Transverse colon (tissue), 4 donors: ENCODE results near the gene PTPRD. TPM values are rescaled to one million over a fixed set of nuclear protein-coding genes. Genes with fewer than 3 reads are reported as not detected.

ENCODE experiments used
- DNase-seq: peaks from one replicate; pipeline ENCODE4 v3.0.0-alpha.2; 2019
- H3K27ac ChIP-seq, 4 donors: fragments of 200-600 bp; sonication (generic); 2 replicates each; pipeline ENCODE4 v1.5.1; 2016 to 2018; ENCODE audit warnings: inconsistent platforms in 4 of 4
- H3K27me3 ChIP-seq: fragments of 200-600 bp; sonication (generic); 2 replicates; pipeline ENCODE4 v1.5.1; 2017; ENCODE audit warnings: inconsistent platforms
- H3K36me3 ChIP-seq, 4 donors: fragments of 200-600 bp; sonication (generic); 2 replicates each; pipeline ENCODE4 v1.5.1; 2017 to 2019; ENCODE audit warnings: inconsistent platforms in 4 of 4
- H3K4me1 ChIP-seq, 4 donors: fragments of 200-600 bp; sonication (generic); 2 replicates each; pipeline ENCODE4 v1.5.1; 2017 to 2020; ENCODE audit warnings: inconsistent platforms in 4 of 4
- H3K4me3 ChIP-seq, 4 donors: fragments of 200-600 bp; sonication (generic); 1 replicate in 1 of 4; 2 replicates in 3 of 4; pipeline versions ENCODE4 v1.5.1 to v1.6.1; 2017 to 2019; ENCODE audit warnings: inconsistent platforms in 4 of 4
- H3K9me3 ChIP-seq, 2 donors: fragments of 200-600 bp; sonication (generic); 2 replicates each; pipeline ENCODE4 v1.5.1; 2017 to 2019; ENCODE audit warnings: inconsistent platforms in 2 of 2
- CTCF ChIP-seq, 5 experiments: fragments of 200-600 bp in 3 of 5; fragments of 450-650 bp in 2 of 5; sonication (generic) in 3 of 5; IDR thresholded peaks; 1 replicate in 2 of 5; 2 replicates in 3 of 5; pipeline ENCODE4 v1.5.1; 2016 to 2017; ENCODE audit warnings: antibody characterized with exemption in 5 of 5, inconsistent platforms in 3 of 5, mild to moderate bottlenecking in 2 of 5, moderate library complexity in 1 of 5
- EP300 ChIP-seq: sonication (generic); formaldehyde crosslinking; IDR thresholded peaks from one replicate; pipeline ENCODE4 v1.6.1; 2017; ENCODE audit warnings: antibody characterized with exemption, low read depth
- POLR2A ChIP-seq: fragments of 450-650 bp; IDR thresholded peaks from one replicate; pipeline ENCODE4 v1.6.1; 2016; ENCODE audit warnings: antibody characterized with exemption, mild to moderate bottlenecking, moderate library complexity
- POLR2AphosphoS5 ChIP-seq, 3 donors: sonication (generic); formaldehyde crosslinking; IDR thresholded peaks; one replicate each; pipeline ENCODE4 v1.6.1; 2016; ENCODE audit warnings: antibody characterized with exemption in 3 of 3
- WGBS, 2 donors: methylation state at CpG; one replicate each; pipeline ENCODE4 v1.1.5; 2018; ENCODE audit warnings: low coverage in 1 of 2; 5-methylcytosine and 5-hydroxymethylcytosine counted together
- in situ Hi-C, 4 donors: fragments of 200-750 bp; cut with MboI; loops; one replicate each; pipeline versions ENCODE4 v1.15.0 to v1.15.1; 2017; ENCODE audit warnings: low sequenced_read_pairs in 3 of 4, low pct_ligation_motif_present in 1 of 4, low pct_unique_long_range_greater_than_20kb in 1 of 4
- intact Hi-C: fragments of 100-400 bp; cut with DNase I; formaldehyde crosslinking; loops from one replicate; pipeline ENCODE4 v1.15.1; 2023; ENCODE audit warnings: low total_unique reads
- total RNA-seq, 4 donors: library from RNA; depleted of rRNA; stranded (reverse); fragments of >200 nt; gene quantifications; one replicate each; pipeline ENCODE4 v1.1.0, GENCODE V29; 2016

PTPRD gene
- total RNA-seq, 4 donors from 2014 or later = 43.0 to 115 (median 79.1) TPM

GRCh38 chr9:9729082-9729481 lies 883.7 kb downstream of the PTPRD start:
- intact Hi-C loops (no loop called here), in situ Hi-C loops (no loop called here)
- Histone ChIP-seq H3K27ac (no peak overlapping the region), H3K4me3 (no peak overlapping the region), H3K9me3 (no peaks in the 10 kb centered on the region), H3K36me3 (no peaks in the 10 kb centered on the region), H3K4me1 (no peaks in the 10 kb centered on the region), H3K27me3 (no peaks in the 10 kb centered on the region)
- no peak for DNase-seq
- 58 to 81% methylated on average over 2 of the region's 2 CpGs for WGBS, 2 donors
- TF ChIP-seq EP300 = no peak
- TF ChIP-seq POLR2A = no peak
- TF ChIP-seq POLR2AphosphoS5 (IDR thresholded peaks at IDR 0.05) = no peak
- TF ChIP-seq CTCF (IDR thresholded peaks at IDR 0.05) = no peak

DNA sequence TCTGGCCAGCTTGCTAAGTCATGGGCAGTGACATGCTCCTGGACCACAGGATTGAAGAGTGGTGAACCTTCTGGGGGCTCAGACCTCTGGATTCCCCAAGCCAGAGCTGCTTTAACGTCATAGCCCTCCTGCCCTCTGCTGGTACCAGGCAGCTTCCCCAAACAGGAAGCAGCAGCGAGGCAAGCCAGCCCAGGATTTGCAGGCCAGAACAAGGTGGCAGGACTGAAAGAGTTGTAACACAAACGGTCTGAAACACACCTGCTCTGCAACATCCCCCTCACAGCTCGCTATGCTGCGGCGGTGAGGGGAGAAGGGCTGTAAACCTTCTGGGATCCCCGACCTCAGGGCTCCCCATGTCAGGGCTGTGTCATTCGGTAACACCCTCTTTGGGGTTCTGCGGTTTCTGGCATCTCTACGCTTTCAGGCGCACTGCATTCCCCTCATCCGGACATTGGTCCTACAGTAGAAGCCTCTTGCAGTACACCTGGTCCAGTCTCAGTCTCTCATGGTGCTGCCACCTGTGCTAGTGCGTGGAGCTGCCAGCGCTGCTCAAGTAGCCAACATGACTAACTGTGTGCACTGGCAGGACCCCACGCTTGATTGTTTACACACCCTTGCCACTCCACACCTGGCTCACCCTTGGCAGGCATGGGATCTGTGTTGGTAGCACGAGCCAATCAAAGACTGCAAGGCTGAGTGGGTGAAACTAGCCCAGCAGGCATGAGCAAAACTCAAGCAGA lies 893.3 kb downstream of the PTPRD start:
- TF ChIP-seq CTCF (IDR thresholded peaks at IDR 0.05) (no peak), POLR2A (no peak), POLR2AphosphoS5 (IDR thresholded peaks at IDR 0.05) (no peak), EP300 (no peak)
- DNase-seq = no peak
- in situ Hi-C loops = no loop called here

GRCh38 chr9:9718691-9719090 lies 894.1 kb downstream of the PTPRD start:
- DNase-seq = no peak
- Histone ChIP-seq H3K27me3 (no peaks in the 10 kb centered on the region), H3K27ac (no peak overlapping the region), H3K4me3 (no peak overlapping the region), H3K36me3 (no peaks in the 10 kb centered on the region), H3K9me3 (no peaks in the 10 kb centered on the region), H3K4me1 (no peaks in the 10 kb centered on the region)
- in situ Hi-C loops (no loop called here), intact Hi-C loops (no loop called here)
- 46% methylated on average over 3 of the region's 3 CpGs; no CpG with 5 or more reads in 1 of the 2 donors for WGBS, 2 donors
- TF ChIP-seq POLR2AphosphoS5 (IDR thresholded peaks at IDR 0.05) (no peak), POLR2A (no peak), CTCF (IDR thresholded peaks at IDR 0.05) (no peak), EP300 (no peak)

More for the DNA sequence above, 893.3 kb downstream of the PTPRD start:
- intact Hi-C loops = no loop called here
- Histone ChIP-seq H3K36me3 (no peaks in the 10 kb centered on the region), H3K9me3 (no peaks in the 10 kb centered on the region), H3K27me3 (no peaks in the 10 kb centered on the region), H3K4me3 (no peak overlapping the region), H3K4me1 (no peaks in the 10 kb centered on the region), H3K27ac (no peak overlapping the region)
- 40 to 88% methylated on average over 1 to 12 of the region's 16 CpGs for WGBS, 2 donors

DNA sequence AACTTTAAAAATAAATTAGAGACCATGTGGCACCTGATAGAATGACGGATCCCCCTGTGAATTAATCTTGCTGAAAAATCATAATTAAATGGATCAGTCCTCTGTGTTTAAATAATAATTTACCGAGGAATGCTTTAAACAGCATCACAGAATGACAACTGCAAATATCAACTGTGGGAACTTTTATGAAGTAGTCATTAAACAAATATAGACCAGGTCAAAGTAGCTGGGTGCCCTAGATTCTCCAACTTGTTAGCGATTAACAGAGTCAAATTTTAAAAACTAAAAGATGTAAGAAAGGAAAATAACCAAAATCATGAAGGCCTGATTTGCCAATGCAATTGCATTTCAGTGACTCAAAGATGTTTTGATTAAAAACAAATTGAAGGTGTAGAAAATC lies 933.4 kb downstream of the PTPRD start:
- H3K4me3 ChIP-seq = no peak overlapping the region
- H3K36me3 ChIP-seq = no peaks in the 10 kb centered on the region
- no peak for DNase-seq
- no peaks in the 10 kb centered on the region for H3K9me3 ChIP-seq
- no peaks in the 10 kb centered on the region for H3K4me1 ChIP-seq
- H3K27ac ChIP-seq = no peak overlapping the region
- TF ChIP-seq POLR2AphosphoS5 (IDR thresholded peaks at IDR 0.05) (no peak), POLR2A (no peak), EP300 (no peak), CTCF (IDR thresholded peaks at IDR 0.05) (no peak)
- 70 to 90% methylated on average over 3 of the region's 3 CpGs for WGBS, 2 donors
- no peaks in the 10 kb centered on the region for H3K27me3 ChIP-seq
- intact Hi-C loops (no loop called here), in situ Hi-C loops (no loop called here)
